Measurements from ENCODE around the gene TRIM46. TPM values are rescaled to one million over a fixed set of nuclear protein-coding genes. Genes with fewer than 3 reads are reported as not detected.

The TRIM46 gene
- total and polyA plus RNA-seq, 2 of the 13 experiments (the other 11 are each of a cell fraction or from before 2014, with no cell fraction given) = 0.04 to 0.09 TPM

DNA sequence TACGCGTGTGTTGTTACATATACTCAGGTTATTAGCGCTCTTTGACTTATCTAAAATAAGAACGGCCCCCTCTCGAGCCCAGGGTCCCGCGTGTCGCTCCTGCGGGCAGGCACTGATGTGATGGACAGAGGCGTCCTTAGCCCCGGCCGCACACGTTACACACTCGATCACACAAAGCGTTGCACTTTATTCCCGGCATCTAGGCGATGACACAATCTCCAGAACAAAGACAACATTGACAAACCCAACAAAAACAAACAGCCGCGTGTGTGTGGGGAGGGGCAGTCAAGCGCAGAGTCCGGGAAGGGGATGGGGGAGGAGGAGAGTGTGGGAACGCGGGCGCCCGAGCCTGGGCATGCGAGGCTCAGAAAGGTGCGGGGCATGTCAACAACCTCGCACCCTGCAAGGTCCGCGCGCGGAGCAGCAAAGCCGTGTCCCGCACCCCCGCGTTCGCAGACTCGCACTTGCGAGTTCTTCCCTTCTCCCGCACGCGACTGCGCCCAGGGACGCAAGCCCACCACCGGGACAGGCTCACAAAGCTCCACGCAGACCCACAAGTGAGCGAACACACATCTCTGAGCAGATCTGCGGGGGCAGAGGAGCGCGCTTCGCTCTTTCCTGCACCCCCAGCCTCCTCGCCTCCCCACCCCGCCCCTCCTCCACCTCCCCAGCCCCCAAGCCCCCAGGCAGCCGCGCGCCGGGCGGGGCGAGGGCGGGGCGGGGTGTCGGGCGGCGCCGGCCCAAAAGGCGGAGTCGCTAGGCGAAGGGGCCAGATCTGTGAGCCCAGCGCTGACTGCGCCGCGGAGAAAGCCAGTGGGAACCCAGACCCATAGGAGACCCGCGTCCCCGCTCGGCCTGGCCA lies 46.3 kb upstream of the TRIM46 start, which contains the start of gene EFNA1 (continued):
- TF ChIP-seq MTA3 (CRISPR knock-in tag; IDR thresholded peaks at IDR 0.05) (no peak), CBX1 (IDR thresholded peaks at IDR 0.05; ENCODE audit: low read depth) (no peak), ZNF546 (CRISPR knock-in tag; conservative IDR thresholded peaks at IDR 0.05) (no peak), PAXIP1 (CRISPR knock-in tag; conservative IDR thresholded peaks at IDR 0.05) (peak; percentile 94), HMG20B (CRISPR knock-in tag; conservative IDR thresholded peaks at IDR 0.05) (peak; percentile 95), ARHGAP35 (CRISPR knock-in tag; IDR thresholded peaks at IDR 0.05; ENCODE audit: borderline replicate concordance) (0 out of 2 replicates have a peak, but pooled peaks have one; percentile 54), AFF4 (CRISPR knock-in tag; IDR thresholded peaks at IDR 0.05) (peak; percentile 92; the same call in 1 of the 2 replicates), GTF3A (CRISPR knock-in tag; conservative IDR thresholded peaks at IDR 0.05) (no peak), NONO (IDR thresholded peaks at IDR 0.05) (no peak), NONO (CRISPR knock-in tag; conservative IDR thresholded peaks at IDR 0.05) (peak; percentile 96), ZNF432 (CRISPR knock-in tag; IDR thresholded peaks at IDR 0.05; ENCODE audit: borderline replicate concordance) (no peak), TGIF2 (CRISPR knock-in tag; IDR thresholded peaks at IDR 0.05) (peak; percentile 97), ZNF263 (CRISPR knock-in tag; IDR thresholded peaks at IDR 0.05) (no peak), POLR2G (IDR thresholded peaks at IDR 0.05; ENCODE audit: low read depth, low read length) (peak; percentile 94), PHB2 (IDR thresholded peaks at IDR 0.05; ENCODE audit: partially characterized antibody) (no peak), ZNF766 (CRISPR knock-in tag; IDR thresholded peaks at IDR 0.05; ENCODE audit: borderline replicate concordance) (peak; percentile 15; the same call in 1 of the 2 replicates), ZNF510 (CRISPR knock-in tag; IDR thresholded peaks at IDR 0.05; ENCODE audit: low read depth) (peak; percentile 76; the same call in 1 of the 2 replicates), HDAC2 (CRISPR knock-in tag; IDR thresholded peaks at IDR 0.05) (peak; percentile 89)
- TF ChIP-seq, protein P1, sequence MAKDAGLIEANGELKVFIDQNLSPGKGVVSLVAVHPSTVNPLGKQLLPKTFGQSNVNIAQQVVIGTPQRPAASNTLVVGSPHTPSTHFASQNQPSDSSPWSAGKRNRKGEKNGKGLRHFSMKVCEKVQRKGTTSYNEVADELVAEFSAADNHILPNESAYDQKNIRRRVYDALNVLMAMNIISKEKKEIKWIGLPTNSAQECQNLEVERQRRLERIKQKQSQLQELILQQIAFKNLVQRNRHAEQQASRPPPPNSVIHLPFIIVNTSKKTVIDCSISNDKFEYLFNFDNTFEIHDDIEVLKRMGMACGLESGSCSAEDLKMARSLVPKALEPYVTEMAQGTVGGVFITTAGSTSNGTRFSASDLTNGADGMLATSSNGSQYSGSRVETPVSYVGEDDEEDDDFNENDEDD (CRISPR knock-in tag; IDR thresholded peaks at IDR 0.05; ENCODE audit: borderline replicate concordance) = peak; percentile 73; the same call in 1 of the 2 replicates
- TF ChIP-seq, protein P2, sequence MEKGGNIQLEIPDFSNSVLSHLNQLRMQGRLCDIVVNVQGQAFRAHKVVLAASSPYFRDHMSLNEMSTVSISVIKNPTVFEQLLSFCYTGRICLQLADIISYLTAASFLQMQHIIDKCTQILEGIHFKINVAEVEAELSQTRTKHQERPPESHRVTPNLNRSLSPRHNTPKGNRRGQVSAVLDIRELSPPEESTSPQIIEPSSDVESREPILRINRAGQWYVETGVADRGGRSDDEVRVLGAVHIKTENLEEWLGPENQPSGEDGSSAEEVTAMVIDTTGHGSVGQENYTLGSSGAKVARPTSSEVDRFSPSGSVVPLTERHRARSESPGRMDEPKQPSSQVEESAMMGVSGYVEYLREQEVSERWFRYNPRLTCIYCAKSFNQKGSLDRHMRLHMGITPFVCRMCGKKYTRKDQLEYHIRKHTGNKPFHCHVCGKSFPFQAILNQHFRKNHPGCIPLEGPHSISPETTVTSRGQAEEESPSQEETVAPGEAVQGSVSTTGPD (CRISPR knock-in tag; IDR thresholded peaks at IDR 0.05) = no peak
